GM18870 (cell line): Measurements from ENCODE around the gene PCDHA1.

Source experiments
- ATAC-seq: cut with Tn5 transposase; IDR thresholded peaks from one replicate; pipeline ENCODE4 v1.9.1; 2021; ENCODE audit warnings: moderate library complexity; ENCODE audit not compliant: unreplicated experiment

PCDHA1 gene

DNA sequence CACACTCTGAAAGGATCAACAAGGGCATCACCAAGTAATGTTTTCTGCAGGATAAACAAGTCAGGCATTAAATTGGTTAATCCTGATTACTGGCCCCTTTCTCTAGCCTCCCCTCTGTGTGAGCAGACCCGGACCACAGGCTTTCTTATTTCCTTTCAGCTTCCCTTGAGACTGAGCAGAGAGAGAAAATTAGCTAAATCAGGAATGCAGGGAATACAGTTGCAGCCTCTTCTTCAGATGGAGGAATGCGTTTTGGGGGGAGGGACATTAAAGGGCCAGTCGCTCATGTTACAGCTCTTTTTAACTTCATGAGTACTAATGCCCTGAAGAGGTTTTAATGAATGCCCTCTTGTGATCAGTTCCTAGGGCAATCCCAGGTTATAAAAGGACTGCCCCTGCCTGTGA lies 200.2 kb downstream of the PCDHA1 start:
- no peak for ATAC-seq

DNA sequence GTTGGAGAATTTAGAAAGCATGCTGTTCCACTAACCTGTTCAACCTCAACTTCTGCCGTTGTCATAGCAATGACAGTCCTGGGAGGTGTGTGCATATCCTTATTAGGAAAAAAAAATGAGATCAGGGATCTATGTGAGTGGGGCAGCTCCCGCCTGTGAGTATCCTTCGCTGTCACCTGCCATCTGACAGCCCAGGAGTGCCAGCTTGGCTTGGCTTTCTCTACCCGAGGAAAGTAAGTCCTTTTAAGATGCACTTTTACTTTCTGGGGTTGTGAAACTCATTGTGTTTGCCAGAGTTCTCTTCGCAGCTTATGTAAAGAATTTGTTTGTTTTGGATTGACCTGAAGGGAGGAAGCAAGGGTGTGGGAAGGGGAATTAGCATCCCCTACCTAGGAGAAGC lies 202.2 kb downstream of the PCDHA1 start:
- no peak for ATAC-seq

DNA sequence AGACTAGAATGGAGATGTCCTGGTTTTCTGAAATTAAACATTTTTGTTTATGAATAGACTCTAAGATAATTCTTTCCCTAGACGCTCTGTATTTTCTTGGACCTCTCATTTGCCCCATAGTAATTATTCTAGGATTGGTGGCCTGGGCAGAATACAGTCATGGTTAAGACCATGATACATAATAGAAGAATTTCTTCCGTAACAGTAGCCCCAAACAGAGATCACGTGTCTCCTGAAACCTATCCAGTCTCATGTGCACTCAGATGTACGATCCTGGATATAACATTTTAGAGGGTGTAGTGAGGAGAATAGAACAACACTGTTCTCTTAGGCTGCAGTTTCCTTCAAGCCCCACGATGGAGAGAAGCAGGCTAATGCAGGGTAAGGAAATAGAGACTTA lies 202.7 kb downstream of the PCDHA1 start:
- no peak for ATAC-seq

DNA sequence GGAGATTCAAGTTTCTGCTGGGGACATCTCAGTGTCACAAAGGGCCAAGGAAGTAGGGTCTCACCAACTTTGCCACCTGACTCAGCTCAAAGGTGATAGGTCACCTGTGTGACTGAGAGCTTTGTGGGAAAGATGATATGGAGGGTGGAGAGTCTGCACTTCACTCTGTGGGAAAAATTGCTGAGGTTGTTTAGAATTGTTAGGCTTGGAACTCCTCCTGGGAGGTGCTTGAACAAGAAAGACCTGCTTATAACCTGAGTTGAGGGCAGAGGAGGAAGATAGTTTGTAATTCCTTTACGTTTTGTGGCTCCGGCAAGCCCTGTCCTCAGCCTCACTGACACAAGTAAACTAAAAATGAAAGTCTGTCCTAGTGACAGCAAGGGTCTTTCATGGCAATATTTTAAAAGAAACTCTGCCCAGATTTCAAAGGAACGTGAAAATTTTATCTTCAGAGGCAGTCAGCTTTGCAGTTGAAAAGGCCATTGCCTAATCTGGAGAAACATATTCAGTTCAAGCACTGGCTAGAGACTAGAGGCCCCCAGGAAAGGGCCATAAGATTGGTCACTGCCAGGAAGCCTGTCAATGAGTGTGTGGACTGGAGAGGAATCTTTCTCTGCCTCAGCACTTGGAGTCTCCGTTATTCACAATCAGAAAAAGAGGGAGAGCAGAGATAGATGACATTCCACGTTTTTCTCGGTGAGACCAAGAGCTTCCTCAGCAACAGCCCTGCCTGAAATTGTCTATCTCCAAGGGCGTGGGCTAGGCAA lies 203.5 kb downstream of the PCDHA1 start:
- ATAC-seq: no peak

DNA sequence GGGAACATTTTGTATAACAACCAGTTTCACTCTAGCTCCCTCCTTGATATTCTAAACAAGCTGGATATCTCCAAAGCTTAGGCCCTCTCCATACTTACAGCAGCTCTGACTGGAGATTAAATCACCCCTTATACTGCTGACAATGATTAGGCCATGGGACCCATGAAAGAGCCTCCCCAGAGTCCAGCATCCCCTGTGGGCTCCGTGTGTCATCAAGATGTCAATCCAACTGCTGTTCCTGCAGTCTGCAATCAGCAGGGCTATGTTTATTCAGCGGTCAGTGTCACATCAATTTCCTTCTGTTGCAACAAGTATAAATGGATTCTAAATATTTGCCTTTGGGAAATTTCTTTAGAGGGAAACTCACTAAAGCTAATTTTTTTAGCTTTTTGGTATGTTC lies 206.9 kb downstream of the PCDHA1 start:
- ATAC-seq: no peak

DNA sequence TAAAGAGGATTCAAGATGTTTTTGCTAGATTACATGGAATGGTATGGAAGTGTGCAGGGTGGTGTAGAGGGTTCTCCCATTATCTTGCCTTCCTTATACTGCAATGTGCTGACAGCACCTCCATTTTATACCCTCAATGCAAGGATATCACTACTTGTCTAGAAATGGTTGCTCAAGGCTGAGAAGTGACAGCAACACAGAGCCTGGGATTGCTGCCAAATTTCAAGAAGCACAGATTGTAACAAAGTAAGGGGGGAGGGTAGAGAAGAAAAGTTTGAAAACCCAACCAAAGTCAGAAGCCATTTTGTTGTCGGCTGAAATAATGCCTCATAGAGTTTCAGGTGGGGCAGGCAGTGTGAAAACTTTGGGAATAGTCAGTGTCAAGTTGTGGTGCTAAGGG lies 210.1 kb downstream of the PCDHA1 start:
- no peak for ATAC-seq

DNA sequence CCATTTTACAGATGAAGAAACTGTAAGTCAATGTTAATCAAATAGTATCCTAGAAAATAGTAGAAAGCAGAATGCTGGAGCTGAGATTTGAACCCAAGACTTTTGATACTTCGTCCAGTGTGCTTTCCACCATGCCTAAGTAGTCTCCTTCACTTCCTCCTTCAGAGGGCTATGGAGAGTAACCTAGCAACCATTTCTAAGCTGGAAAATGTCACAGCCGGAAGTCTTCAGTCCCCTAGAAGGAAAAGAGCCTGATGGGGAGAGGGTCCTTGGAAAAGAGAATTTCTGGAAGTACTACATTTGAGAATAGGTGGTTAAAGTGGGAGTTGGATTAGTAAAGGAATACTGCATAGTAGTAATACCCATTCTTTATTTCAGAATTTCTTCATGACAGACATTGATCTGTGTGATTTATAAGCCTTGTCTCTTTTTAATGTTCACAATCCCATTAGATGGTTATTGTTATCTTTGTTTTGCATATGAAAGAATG lies 213.0 kb downstream of the PCDHA1 start:
- ATAC-seq: no peak

DNA sequence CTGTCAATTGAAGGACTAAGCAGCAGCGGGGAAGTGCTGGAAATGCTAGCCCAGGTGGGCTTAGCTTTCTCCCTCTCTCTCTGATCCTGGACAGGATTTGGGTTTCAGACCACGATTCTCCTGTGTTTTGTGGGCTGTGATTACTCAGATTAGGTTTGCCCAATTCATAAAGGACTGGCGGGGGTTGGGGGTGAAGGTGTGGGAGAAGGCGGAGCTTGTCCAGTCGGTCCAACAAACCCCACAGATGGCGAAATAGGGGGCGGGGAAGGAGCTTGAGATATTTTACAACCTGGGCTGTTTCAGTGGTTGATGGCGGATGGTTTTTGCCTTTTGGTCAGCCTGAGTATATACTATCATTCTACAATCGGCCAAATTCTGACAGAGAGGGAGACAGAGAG lies 215.5 kb downstream of the PCDHA1 start:
- no peak for ATAC-seq

DNA sequence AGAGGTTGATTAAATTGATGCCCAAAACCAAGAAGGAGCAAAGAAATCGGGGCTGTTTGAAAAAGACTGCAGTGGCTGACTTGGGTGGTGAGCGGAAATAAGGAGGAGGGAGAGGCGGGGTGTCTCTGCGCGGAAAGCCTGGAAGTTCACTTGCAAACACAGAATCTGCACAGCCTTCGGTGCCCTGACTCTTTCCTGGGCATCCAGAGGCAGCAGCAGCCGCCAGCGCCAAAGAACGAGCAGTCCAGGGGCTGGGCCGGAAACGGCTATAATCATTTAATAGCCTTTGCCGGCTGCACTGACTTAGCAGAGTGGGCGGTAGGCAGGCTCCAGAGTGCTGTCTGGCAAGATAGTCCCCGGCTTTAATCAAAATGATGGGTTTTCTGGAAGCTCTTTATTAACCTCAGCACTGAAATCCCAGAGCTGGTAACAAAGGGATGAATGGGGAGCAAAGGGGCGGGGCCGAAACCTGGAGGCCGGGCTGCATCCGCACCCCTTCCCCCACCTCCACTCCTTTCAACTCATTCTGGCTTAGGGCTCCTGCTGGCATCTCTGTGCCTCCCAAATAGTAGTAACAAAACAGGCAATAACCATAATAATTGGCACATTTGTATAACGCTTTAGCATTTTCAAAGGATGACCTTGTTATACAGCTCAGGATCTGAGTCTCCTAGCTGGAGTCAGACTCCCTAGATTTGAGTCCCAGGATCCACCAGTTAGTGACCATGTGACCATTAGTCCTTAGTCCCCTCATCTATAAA lies 216.1 kb downstream of the PCDHA1 start:
- ATAC-seq: no peak

DNA sequence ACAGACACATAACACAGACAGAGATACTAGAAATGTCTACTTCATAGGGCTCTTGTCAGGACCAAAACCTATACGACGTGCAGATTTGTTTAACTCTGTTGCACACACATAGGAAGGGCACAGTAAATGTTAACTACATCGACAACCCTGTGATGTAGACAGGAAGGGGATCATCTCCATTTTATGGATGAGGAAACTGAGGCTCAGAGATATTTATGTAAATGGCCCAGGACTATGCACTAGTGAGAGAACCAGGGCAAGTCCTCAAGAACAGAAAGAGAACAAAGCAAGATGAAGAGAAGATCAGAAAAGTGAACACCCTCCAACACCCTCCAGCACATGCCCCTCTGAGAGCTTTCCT lies 216.6 kb downstream of the PCDHA1 start:
- ATAC-seq: no peak

DNA sequence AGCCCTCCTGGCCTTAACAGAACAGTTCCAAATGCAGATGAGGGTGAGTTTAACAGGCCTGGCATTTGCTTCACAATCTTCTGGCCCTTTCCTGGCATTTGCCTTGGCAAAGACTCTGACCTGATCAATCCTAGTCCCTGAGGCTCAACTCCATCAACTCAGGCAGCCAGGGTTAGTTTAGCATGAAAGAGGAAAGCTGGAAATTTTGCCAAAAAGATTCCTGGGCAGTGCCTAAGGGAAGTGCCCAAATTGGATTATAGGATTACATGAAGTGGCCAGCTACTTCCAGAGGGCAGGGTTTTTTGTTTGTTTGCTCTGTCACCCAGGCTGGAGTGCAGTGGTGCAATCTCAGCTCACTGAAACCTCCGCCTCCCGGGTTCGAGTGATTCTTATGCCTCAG lies 217.1 kb downstream of the PCDHA1 start:
- no peak for ATAC-seq

DNA sequence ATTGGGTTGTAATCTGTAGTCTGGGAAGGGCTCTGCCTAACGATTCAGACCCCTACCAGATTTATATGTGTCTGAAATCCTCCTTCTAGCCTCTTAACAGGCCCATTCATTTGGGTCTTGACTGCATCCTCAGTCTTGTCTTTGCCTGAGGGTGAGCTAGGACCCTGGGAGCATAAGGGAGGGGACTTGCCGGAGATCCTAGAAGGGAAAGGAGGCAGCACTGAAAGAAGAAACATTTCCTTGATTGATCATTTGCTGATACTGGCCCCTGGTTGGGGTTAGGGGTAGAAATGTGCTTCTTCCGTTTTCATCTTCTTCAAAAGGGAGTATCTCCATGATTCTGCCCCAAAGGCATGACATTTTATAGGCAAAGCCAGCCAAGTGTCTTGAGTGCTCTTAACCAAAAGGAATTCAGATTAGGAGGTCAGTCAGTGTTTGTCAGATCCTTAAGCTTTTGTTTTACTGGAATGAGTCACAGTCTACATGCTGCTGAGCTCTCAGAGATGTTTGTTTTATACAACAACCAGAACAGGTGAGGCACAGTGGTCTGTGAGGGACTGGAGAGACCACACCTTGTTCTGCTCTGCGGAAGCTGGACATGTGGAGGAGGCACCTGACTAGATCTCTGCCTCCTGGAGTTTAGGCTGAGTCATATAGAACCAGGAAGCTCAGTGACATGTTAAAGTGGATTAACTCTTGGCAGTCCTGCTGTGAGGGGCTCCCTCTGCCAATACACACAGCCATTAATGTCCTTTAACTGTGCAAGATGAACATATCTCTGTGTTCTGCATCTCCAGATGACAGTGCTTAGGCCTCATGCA lies 218.1 kb downstream of the PCDHA1 start:
- ATAC-seq: no peak

DNA sequence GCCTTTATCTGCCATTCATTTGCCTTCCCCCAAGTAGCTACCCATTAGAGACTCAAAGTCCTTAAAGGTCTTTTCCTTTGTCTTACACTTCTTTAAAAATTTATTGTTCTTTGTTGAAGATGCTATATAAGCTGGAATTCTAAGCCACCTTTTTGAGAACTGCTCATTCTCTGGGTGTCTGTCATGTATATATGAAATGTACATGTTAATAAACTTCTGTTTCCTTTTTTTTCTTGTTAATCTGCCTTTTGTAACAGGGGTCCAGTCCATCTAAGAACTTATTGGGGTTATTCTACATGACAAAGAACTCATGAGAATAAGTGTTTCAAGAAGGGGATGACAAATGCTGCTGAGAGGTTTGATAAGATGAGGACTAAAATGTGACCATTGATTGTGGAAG lies 221.9 kb downstream of the PCDHA1 start:
- no peak for ATAC-seq

DNA sequence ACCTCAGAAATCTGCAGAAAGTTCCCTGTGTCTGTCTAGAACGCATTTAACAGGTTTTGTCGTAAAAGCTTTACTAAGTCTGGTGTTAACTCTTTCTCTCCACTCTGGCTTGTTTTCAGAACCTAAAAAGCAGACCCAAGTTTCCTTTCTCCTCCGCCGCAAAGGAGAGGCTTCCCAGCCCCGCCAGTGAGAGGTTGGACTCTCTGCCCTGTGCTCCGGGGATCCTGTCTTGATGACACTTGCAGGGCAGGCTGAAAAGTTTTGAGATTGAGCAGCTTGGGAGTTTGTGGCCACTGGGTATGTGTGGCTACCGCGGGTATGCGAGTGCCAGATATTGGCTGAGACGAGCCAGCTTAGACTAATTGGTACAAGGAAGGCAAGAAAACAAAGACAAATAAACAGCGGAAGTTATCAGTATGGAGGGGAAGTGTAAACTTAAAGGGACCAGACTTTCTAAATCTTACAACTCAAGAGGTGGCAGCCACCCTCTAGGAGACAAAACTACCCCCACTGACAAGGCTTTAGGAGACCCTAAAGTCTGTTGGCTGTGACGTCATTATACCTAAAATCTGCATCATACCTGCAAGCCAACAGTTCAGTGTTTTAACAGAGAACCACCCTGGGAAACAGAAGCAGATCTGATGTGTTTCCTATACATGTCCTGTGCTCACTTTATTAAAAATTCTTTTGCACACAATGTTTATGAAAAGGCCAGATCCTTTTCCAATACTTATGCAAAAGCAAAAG lies 224.3 kb downstream of the PCDHA1 start:
- ATAC-seq: no peak

DNA sequence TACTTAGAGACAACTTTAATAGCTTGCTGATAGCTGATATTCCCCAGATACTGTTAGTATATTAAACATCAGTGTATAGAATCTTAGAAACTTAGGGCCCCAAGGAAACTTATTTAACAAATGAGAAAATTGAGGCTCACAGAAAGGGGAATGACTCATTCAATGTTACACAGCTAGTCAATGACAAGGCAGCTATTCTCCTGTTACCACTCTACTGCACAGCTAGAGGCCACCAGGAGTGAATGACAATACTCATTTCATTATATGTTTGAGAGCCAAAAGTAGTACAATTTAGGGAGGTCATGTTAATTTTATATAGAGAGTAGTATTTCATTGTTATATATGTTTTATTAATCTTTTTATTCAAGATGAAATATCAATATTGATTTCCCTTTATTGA lies 232.0 kb downstream of the PCDHA1 start:
- no peak for ATAC-seq

DNA sequence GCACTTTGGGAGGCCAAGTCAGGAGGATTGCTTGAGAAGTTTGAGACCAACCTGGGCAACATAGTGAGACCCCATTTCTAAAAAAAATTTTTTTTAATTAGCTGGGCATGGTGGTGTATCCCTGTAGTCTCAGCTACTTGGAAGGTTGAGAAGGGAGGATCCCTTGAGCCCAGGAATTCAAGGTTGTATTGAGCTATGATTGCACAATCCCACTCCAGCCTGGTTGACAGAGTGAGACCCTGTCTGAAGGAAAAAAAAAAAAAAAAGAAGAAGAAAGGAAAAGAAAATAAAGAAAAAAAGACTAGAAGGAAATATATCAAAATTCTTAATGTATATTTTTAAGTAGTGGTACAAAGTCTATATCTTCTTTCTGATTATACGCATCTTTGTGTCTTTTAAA lies 236.4 kb downstream of the PCDHA1 start:
- no peak for ATAC-seq

DNA sequence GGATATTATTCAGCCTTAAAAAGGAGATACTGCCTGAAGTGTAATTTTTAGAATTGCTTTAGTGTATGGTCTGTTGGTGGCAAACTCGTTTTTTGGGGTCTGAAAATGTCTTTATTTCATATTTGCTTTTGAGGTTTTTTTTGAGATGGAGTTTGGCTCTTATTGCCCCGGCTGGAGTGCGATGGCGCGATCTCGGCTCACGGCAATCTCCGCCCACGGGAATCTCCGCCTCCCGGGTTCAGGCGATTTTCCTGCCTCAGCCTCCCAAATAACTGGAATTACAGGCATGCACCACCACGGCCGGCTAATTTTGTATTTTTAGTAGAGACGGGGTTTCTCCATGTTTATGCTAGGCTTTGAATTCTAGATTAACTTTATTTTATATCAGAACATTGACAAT lies 245.1 kb downstream of the PCDHA1 start:
- ATAC-seq: no peak

DNA sequence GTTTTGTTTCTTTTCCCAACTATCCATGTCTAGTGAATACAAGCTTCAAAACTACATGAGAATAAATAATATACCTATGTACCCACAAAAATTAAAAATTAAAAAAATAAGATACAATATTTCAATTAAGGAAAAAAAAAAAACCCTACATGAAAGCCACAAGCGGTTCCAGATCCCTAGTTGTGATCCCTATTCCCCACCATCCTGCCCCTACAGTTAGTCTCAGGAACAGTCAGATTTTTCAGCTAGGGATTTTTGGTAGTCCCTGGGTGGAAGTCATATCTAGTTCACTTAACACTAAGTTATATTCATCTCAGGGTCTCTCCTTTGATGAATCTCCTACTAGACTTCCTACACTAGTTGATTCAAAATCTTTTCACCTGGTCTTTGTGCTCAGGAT lies 246.7 kb downstream of the PCDHA1 start:
- no peak for ATAC-seq

DNA sequence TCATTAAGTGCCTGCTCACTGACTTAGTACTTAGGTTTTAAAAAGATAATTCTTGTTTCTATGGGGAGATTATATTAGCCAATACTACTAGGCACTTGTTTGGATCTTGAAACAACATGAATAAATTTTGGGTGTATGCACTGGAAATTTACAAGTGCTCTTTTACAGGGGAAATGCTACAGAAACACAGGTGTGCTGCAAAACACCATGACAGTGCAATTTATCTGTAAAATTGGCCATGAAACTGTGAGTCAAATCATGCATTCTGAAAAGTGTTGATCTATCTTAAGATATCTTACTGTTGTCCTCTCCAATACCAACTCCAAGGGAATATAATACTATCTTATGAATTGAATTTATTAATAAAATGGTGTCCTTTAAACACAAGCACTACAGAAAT lies 253.1 kb downstream of the PCDHA1 start:
- ATAC-seq: no peak

DNA sequence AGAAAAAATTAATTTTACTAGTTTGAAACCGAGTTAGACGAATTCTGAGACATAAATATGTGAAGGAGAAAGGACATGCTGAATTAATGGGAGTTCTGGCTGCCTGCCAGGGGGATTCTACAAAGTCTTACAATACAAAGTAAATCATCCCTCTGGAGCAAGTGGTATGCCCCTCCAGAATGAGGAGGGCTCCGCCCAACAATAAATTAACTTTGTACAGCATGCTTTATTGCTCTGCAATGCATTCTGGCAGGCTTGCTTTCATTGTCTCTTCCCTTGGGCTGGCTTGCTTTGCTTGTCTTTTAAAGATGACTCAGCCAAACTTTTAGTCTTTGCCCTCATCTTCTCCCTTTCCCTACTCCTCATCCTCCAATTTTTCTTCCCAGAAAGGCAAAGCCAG lies 253.6 kb downstream of the PCDHA1 start:
- ATAC-seq: no peak
